ENCODE measurements around the gene ELK1.

GRCh38 chrX:47612418-47612817, 37.9 kb downstream of the ELK1 start:
- TF ChIP-seq CTCF (conservative IDR thresholded peaks at IDR 0.05; ENCODE audit: low read depth, low read length) = no peak
- TF ChIP-seq POLR2A (IDR thresholded peaks at IDR 0.05; ENCODE audit: low read depth, low read length) = no peak
- TF ChIP-seq RAD21 (IDR thresholded peaks at IDR 0.05; ENCODE audit: low read length) = no peak

All from IMR-90 (cell line).